ENCODE measurements around the gene ITPKB.
A peak's percentile ranks its signal among the peaks of the same experiment; 100 is the strongest.
"Not testable (repeated sequence)": the region's sequence is repeated elsewhere in the genome, so short reads cannot be mapped to it uniquely, and the experiment has no call there.

The ITPKB gene

GRCh38 chr1:226634166-226634588 is 104.9 kb downstream of the ITPKB start:
- no peak for DNase-seq

- no peak for DNase-seq
Observed at GRCh38 chr1:226633541-226634165, 105.4 kb downstream of the ITPKB start.

GRCh38 chr1:226632922-226633351 is 106.1 kb downstream of the ITPKB start:
- no peak for DNase-seq

GRCh38 chr1:226632169-226632879 is 106.8 kb downstream of the ITPKB start:
- no peak for DNase-seq

GRCh38 chr1:226631229-226632000 is 107.7 kb downstream of the ITPKB start:
- DNase-seq: no peak

- DNase-seq: no peak
Observed at GRCh38 chr1:226630592-226630991, 108.5 kb downstream of the ITPKB start.

GRCh38 chr1:226629896-226630550 is 109.1 kb downstream of the ITPKB start:
- no peak for DNase-seq

- DNase-seq: no peak
Observed at GRCh38 chr1:226629210-226629895, 109.7 kb downstream of the ITPKB start.

- no peak for DNase-seq
Observed at GRCh38 chr1:226628612-226629155, 110.4 kb downstream of the ITPKB start.

GRCh38 chr1:226627924-226628611 is 111.0 kb downstream of the ITPKB start:
- DNase-seq: no peak

- DNase-seq: no peak
Observed at GRCh38 chr1:226627050-226627755, 111.9 kb downstream of the ITPKB start.

GRCh38 chr1:226626577-226626956 is 112.5 kb downstream of the ITPKB start:
- DNase-seq: peak; percentile 30

- DNase-seq: no peak
Observed at GRCh38 chr1:226625832-226626576, 113.1 kb downstream of the ITPKB start.

GRCh38 chr1:226625326-226625725 is 113.8 kb downstream of the ITPKB start:
- no peak for DNase-seq

- DNase-seq: no peak
Observed at GRCh38 chr1:226624526-226624925, 114.6 kb downstream of the ITPKB start.

GRCh38 chr1:226622012-226622411 is 117.1 kb downstream of the ITPKB start:
- DNase-seq: no peak

- DNase-seq: no peak
Observed at GRCh38 chr1:226619031-226619430, 120.1 kb downstream of the ITPKB start.

- no peak for DNase-seq
Observed at GRCh38 chr1:226618380-226618779, 120.7 kb downstream of the ITPKB start.

GRCh38 chr1:226617719-226618118 is 121.4 kb downstream of the ITPKB start:
- DNase-seq: not testable (repeated sequence)

- no peak for DNase-seq
Observed at GRCh38 chr1:226617109-226617508, 122.0 kb downstream of the ITPKB start.
